ENCODE measurements around the gene SHTN1. TPM values are rescaled to one million over a fixed set of nuclear protein-coding genes. Genes with fewer than 3 reads are reported as not detected.

The SHTN1 gene
- total and polyA plus RNA-seq, 2 experiments from 2014 or later, result 6.7 to 8.0 TPM

DNA sequence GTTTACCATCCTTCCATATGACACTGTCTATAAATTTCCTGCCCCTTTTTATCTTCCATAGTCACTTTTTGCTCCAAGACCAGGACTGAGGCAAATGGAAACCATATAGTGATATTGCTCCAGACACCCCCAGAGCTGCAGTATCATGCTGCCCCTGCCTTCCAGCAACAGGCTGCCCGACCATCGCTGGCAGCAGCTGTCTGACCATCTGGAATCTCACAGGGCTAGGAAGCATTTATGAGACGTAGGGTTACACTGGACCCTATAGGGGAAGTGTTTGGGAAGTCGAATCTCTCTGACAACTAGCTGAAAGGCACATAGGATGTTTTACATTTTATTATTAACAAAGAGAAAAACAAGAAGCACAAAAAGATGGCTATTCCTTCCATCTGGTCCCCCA is 136.3 kb downstream of the SHTN1 start:
- DNase-seq (ENCODE audit: low spot score), result no peak
- Histone ChIP-seq H3K9me2 (ENCODE audit: insufficient read depth) (peaks cover 1% of the 10 kb centered on the region; the same call in 1 of the 2 replicates), H3K27me3 (ENCODE audit: insufficient read depth) (no peaks in the 10 kb centered on the region), H4K20me1 (replicated peaks; ENCODE audit: insufficient read depth) (no peaks in the 10 kb centered on the region), H3K79me2 (replicated peaks; ENCODE audit: insufficient read depth) (no peaks in the 10 kb centered on the region), H3K4me3 (no peak overlapping the region), H2AFZ (no peak overlapping the region), H3K27ac (ENCODE audit: low read depth) (no peak overlapping the region), H3K4me2 (no peak overlapping the region), H3F3A (replicated peaks; ENCODE audit: low read depth) (no peaks in the 10 kb centered on the region), H3K4me1 (ENCODE audit: insufficient read depth) (peaks cover 18% of the 10 kb centered on the region), H3K36me3 (ENCODE audit: insufficient read depth) (no peaks in the 10 kb centered on the region)
- Mint-ChIP-seq H3K27me3 (ENCODE audit: insufficient read depth, low read depth, poor library complexity) (peaks cover 2% of the 10 kb centered on the region), H3K27ac (no peak overlapping the region), H3K36me3 (ENCODE audit: low read depth) (peaks cover 6% of the 10 kb centered on the region), H3K4me3 (no peak overlapping the region), H3K9me3 (peaks cover 9% of the 10 kb centered on the region), H3K4me1 (peaks cover 25% of the 10 kb centered on the region)
- no peak for ATAC-seq
- TF ChIP-seq, protein P1, sequence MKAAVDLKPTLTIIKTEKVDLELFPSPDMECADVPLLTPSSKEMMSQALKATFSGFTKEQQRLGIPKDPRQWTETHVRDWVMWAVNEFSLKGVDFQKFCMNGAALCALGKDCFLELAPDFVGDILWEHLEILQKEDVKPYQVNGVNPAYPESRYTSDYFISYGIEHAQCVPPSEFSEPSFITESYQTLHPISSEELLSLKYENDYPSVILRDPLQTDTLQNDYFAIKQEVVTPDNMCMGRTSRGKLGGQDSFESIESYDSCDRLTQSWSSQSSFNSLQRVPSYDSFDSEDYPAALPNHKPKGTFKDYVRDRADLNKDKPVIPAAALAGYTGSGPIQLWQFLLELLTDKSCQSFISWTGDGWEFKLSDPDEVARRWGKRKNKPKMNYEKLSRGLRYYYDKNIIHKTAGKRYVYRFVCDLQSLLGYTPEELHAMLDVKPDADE (IDR thresholded peaks at IDR 0.05), result no peak
- TF ChIP-seq CTCF (conservative IDR thresholded peaks at IDR 0.05; ENCODE audit: low read depth in 2 of 2), result no peak
- TF ChIP-seq ZNF331 (CRISPR knock-in tag; IDR thresholded peaks at IDR 0.05; ENCODE audit: low read depth), result no peak
- TF ChIP-seq, protein P2, sequence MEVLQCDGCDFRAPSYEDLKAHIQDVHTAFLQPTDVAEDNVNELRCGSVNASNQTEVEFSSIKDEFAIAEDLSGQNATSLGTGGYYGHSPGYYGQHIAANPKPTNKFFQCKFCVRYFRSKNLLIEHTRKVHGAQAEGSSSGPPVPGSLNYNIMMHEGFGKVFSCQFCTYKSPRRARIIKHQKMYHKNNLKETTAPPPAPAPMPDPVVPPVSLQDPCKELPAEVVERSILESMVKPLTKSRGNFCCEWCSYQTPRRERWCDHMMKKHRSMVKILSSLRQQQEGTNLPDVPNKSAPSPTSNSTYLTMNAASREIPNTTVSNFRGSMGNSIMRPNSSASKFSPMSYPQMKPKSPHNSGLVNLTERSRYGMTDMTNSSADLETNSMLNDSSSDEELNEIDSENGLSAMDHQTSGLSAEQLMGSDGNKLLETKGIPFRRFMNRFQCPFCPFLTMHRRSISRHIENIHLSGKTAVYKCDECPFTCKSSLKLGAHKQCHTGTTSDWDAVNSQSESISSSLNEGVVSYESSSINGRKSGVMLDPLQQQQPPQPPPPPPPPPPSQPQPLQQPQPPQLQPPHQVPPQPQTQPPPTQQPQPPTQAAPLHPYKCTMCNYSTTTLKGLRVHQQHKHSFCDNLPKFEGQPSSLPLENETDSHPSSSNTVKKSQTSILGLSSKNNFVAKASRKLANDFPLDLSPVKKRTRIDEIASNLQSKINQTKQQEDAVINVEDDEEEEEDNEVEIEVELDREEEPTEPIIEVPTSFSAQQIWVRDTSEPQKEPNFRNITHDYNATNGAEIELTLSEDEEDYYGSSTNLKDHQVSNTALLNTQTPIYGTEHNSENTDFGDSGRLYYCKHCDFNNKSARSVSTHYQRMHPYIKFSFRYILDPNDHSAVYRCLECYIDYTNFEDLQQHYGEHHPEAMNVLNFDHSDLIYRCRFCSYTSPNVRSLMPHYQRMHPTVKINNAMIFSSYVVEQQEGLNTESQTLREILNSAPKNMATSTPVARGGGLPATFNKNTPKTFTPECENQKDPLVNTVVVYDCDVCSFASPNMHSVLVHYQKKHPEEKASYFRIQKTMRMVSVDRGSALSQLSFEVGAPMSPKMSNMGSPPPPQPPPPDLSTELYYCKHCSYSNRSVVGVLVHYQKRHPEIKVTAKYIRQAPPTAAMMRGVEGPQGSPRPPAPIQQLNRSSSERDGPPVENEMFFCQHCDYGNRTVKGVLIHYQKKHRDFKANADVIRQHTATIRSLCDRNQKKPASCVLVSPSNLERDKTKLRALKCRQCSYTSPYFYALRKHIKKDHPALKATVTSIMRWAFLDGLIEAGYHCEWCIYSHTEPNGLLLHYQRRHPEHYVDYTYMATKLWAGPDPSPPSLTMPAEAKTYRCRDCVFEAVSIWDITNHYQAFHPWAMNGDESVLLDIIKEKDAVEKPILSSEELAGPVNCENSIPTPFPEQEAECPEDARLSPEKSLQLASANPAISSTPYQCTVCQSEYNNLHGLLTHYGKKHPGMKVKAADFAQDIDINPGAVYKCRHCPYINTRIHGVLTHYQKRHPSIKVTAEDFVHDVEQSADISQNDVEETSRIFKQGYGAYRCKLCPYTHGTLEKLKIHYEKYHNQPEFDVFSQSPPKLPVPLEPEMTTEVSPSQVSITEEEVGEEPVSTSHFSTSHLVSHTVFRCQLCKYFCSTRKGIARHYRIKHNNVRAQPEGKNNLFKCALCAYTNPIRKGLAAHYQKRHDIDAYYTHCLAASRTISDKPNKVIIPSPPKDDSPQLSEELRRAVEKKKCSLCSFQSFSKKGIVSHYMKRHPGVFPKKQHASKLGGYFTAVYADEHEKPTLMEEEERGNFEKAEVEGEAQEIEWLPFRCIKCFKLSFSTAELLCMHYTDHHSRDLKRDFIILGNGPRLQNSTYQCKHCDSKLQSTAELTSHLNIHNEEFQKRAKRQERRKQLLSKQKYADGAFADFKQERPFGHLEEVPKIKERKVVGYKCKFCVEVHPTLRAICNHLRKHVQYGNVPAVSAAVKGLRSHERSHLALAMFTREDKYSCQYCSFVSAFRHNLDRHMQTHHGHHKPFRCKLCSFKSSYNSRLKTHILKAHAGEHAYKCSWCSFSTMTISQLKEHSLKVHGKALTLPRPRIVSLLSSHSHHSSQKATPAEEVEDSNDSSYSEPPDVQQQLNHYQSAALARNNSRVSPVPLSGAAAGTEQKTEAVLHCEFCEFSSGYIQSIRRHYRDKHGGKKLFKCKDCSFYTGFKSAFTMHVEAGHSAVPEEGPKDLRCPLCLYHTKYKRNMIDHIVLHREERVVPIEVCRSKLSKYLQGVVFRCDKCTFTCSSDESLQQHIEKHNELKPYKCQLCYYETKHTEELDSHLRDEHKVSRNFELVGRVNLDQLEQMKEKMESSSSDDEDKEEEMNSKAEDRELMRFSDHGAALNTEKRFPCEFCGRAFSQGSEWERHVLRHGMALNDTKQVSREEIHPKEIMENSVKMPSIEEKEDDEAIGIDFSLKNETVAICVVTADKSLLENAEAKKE (CRISPR knock-in tag; IDR thresholded peaks at IDR 0.05), result no peak
- TF ChIP-seq CREB1 (CRISPR knock-in tag; IDR thresholded peaks at IDR 0.05; ENCODE audit: low read depth), result no peak
- no peak for TF ChIP-seq STAT1 (IDR thresholded peaks at IDR 0.05; ENCODE audit: unreplicated experiment)
- TF ChIP-seq REST (IDR thresholded peaks at IDR 0.05; ENCODE audit: unreplicated experiment), result no peak
- no peak for TF ChIP-seq POLR2AphosphoS5 (IDR thresholded peaks at IDR 0.05; ENCODE audit: low read depth)
- no peak for TF ChIP-seq EZH2phosphoT487 (IDR thresholded peaks at IDR 0.05; ENCODE audit: unreplicated experiment)
- TF ChIP-seq JUNB (IDR thresholded peaks at IDR 0.05; ENCODE audit: unreplicated experiment), result no peak
- TF ChIP-seq NANOG (IDR thresholded peaks at IDR 0.05; ENCODE audit: borderline replicate concordance), result no peak
- TF ChIP-seq ZNF114 (CRISPR knock-in tag; IDR thresholded peaks at IDR 0.05), result no peak
- no peak for TF ChIP-seq EZH2 (IDR thresholded peaks at IDR 0.05; ENCODE audit: low read depth, unreplicated experiment)
